HG03135 (cell line): ENCODE results near the gene ASIC2.

Source experiments
- ATAC-seq: cut with Tn5 transposase; IDR thresholded peaks from one replicate; pipeline ENCODE4 v1.9.1; 2021; ENCODE audit warnings: mild to moderate bottlenecking, moderate library complexity; ENCODE audit not compliant: unreplicated experiment

Gene ASIC2

DNA sequence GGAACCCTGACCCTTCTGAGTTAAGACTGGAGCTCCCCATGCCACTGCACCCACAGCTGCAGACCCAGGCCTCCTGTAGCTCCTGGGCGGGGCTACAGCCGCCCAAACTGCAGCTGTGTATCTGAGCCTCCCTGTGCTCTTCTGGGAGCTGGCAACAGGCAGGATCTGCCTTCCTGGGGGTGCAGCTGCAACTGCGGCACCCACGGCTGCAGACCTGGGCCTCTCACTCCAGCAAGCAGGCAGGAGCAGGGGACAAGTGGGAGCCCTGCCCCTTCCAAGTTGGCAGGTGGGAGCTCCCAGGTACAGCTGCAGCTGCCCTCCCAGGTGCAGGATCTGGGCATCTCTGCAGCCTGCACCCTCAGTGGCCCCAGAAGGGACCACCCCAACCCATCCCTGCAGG lies 259.9 kb downstream of the ASIC2 start:
- ATAC-seq, result no peak

DNA sequence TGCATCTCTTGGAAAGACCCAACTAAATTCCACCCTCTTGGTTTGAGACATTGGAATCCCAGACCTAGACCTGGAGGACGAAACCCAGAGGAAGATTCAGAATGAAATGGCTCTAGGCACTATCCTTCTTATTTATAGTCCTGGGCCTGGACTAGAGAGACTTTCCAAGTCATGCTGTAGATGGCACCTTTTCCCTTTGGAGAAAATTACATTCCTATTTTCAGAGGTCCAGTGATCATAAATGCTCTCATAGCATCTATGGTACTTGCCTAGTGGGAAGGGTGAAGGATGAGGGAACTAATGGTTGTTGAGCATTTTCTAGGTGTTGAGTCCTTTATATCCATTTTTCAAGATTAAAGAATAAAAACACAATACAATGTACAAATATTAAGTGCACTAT lies 264.3 kb downstream of the ASIC2 start:
- ATAC-seq, result no peak

DNA sequence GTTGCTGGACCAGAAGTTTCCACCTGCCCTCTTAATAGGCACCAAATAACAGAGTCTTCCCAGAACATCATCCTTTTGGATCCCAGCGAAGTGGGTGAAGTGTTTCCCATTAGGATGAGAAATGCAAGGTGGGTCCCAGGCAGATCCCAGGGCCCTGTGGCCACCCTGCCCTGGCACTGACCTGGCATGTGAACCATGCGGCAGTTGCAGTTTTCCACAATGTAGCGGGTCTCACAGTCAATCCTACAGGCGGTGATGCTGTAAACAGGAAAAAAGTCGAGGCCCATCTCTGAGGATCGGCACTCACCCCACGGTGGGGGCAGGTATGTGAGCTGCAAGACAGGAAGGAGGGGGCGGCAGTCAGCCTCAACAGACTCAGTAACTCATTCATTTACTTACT lies 265.0 kb downstream of the ASIC2 start:
- ATAC-seq, result no peak

DNA sequence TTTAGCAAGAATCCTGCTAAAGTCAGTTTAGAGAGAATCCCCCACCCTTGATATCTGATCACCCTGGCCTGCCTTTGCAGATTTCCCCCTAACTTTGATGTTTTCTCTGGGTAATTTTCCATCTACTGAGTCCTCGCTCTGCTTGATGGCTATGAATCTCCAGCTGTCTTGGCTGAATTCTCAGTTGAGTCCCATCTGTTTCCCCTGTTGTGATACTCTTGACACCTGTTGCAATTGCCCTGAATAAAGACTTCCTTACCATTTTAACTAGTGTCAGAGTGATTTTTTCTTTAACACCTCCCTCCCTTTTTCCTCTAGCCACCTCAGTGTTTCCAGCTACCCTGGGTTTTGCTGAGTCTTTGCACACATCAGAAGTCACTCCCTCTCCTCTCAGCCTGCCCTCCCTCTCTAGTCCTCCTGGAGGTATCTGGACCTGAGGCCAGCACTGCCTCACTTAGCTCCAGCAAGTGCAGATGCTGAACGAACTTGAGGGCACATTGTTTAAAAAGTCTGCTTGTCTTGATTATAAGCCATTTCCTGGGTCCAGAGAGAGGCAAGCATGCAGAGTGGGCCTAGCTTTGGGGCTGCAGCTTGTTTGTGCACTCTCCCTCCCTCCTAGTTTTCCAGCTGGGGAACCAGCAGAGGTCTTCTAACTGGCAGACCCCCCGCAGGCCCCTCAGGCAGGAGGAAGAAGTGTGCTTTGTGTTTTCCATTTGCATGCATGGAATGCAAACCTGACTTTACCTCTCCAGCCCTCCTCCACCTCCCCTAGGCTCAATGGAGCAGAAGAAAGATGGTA lies 268.2 kb downstream of the ASIC2 start:
- no peak for ATAC-seq

DNA sequence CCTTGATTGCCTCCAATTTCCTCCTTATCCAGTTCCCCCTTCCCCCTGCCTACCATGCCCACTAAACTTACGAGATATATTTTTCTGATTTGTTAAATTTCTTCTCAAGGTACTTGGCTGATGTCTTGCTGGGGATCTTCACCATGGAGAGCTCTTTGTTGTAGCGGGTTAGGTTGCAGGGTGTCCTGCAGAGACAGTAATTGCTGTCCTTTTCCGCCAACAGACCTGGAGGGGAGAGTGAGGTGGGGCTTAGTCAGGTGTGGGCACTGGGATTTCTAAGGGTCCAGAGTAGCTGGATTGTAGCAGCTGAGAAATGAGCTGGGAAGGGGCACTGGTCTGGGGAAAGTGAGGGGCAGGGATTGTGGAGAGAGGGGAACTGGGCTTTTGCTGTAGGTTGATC lies 269.3 kb downstream of the ASIC2 start:
- no peak for ATAC-seq

DNA sequence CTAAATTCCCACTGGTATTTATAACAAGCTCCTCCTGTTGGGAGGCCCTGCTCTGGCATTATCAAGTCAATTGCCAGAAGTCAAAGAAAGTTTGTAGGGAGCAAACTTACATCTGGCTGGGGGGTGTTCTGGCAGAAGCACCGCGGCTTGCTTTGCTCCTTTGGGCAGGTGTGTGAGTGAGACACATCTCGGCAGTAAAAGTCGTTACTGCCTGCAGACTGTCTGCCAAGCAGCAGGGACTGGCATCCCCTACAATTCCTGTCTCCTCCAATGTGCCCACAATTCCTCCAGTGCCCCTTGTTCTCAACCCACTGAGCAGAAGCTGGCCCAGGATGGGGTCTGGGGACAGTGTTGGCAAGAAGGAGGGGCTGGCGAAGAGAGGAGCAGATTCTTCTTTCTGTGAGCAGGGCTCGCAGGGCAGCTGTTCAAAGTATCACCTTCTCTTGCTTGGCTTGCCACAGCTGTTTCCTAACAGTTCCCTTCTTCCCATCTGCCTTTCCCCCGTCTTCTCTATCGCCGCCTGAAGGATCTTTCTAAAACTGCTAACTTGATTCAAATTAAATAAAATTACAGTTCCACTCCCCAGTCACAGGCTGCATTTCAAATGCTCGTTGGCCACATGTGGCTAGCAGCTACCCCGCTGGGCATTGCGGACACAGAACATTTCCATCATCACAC lies 271.2 kb downstream of the ASIC2 start:
- no peak for ATAC-seq

DNA sequence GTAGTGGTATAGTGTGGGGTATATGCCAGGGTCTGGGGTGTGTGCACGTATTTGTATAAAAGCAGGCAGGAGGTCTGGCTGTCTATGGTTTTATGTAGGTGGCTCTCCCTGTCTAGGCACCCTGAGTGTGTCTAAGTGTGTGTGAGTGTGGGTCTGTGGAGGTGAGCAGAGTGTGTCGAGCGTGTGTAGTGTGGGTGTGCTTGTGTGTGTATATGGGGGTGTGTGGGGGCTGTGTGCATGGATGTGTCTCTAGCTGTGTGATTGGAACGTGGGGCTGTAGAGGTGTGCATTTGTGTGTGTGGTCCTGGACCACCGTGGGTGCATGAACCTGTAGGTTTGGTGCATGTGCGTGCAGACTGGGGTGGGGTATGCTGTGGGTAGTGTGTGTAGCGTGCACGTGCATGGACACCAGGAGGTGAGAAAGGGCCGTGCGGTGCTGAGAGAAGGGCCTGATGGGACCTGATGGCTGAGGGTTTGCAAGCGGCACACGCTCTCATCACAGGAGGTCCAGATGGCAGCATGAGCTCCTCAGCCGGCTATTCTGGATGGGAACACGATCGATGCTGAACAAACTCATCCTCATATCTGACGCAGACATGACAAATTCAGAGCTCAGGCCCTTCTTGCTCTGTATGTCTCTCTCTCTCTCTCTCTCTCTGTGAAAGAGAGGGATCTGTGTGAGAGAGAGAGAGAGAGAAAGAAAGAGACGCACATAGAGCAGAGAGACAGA lies 273.8 kb downstream of the ASIC2 start:
- ATAC-seq, result no peak

DNA sequence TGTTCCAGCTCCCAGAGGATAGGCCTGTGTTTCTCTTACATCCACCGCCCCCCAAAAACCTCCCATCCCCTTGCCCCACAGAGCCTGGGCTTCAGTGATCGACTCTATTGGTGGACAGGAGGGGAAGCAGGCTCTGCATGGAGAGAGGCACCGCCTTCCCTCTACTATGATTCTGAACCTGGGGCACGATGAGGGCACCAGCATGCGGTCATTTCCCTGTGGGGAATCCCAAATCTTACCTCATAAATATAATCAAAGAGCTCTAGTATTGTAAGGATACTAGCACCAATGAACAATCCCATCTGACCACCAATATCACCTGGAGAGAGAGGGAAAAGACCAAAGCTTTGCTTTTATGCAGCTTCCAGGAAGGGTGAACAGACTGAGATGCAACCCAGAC lies 275.7 kb downstream of the ASIC2 start:
- no peak for ATAC-seq

DNA sequence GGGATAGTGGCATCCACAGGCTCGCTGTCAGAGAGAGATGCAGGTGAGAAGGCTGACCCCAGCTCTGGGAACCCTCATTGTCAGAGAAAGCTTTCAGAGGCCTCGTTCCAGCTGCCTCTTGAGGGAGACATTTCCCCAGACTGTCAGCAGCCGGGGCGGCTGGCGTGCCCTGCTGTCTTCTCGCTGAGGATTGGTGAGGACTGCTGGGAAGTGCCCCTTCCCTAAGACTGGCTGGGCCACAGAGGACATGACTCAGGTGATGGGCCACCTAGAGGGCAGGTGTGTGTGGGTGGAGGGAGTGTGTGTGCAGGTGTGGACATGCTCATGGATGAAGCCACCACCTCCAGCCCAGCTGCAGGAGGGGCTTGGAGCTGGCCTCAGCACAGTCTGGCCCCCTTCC lies 276.2 kb downstream of the ASIC2 start:
- no peak for ATAC-seq

DNA sequence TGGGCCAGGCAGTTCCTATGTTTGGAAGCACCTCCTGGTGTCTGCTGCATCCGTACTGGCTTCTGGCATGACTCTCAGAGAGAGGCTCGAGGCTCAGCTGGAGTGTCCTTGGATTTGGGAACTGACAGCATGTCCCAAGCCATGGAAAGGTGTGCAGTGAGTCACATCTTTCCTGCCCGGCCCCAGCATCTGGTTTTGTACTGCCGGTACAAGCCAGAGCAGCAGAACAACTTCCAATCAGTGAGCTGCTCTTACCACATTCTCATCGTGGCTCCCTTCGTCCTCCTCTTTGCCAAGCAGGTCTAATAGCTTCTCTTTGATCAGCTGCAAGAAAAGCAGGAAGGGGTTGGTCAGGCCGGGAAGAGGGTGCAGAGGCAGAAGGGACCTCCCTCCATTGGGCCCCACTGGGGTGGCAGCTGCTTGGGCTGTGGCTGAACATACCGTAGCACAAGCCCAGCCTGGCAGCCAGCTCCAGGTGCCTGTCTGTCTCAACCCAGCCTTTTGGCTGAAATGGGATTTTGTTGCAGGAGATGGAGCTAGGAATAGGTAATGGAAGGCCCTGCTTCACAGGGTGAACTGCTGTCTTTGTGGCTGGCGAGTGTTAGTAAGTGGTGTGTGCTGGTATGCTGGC lies 277.3 kb downstream of the ASIC2 start:
- no peak for ATAC-seq

DNA sequence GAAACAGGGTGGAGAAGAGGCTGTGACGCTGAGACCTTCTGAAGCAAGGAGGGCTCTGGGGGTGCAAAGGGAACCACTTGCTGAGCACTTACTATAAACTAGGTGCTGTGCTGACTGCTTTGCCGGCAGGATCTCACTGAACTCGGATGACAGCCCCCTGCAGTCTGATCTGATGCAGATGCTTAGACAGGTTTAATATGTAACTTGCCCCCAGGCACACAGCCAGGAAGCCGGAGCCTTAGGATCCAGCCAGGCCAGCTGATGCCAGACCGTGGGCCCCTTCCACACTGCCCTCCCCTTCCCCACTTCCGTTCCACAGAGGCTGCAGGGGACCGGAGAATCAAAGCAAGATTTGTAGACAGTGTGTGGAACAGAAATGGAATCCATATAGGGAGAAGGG lies 278.3 kb downstream of the ASIC2 start:
- ATAC-seq, result no peak

DNA sequence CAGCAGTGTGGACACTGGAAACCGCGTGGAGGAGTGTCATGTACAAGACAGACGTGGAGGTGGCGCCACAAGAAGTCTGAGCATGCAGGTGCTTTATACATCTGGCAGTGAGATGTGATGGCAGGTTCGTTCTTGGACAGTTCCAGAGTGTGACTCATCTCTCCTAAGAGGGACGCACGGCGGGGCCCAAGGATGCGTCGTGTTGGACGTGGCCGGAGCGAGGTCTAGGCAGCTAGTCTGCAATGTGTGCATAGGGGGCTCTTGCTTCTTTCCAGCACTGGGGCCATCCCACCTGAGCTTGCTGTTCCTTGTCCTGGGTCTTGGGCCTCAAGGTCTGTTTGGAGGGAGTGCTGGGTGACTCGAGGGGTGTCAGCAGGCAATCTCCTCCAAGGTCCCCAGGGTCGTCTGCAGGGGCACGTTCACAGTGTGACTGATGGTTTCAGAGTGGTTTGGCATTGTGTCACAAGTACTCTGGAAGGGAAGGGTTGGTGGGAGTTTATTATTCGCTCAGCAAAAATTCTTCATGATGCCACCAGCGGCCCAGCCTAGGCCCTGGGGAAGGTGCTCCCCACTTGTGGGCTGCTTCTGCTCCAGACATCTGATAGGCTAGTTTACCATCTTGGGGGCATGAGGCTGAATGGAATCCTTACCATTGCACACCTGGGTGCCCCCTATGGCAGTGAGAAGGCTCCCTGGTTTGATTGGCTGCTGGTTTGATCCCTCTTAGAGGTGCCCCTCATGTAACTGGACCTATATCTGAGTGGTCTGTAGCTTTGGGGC lies 279.3 kb downstream of the ASIC2 start:
- no peak for ATAC-seq

DNA sequence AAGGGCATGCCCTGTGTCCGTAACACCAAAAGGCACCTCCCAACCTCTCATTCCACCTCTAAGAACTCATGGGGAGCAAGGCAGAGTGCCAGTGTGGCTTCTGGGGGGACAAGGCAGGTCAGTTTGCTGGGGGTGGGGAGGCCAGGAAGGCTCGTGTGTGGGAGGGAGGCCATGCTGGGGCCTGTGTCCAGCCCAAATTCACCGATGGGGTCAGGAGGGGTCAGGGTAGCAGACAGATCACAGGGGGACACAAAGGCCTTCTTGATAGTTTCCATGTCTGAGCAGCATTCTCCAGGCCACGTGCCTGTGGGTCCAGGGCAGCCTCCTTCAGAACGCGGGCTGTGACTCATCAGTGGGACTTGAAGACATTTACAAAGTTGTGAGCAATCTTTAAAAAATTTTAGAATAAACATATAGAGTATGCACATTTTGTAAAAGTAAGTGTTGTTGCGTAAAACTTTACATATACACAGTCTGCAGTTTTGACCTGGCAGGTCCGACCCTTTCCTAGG lies 280.5 kb downstream of the ASIC2 start:
- no peak for ATAC-seq

DNA sequence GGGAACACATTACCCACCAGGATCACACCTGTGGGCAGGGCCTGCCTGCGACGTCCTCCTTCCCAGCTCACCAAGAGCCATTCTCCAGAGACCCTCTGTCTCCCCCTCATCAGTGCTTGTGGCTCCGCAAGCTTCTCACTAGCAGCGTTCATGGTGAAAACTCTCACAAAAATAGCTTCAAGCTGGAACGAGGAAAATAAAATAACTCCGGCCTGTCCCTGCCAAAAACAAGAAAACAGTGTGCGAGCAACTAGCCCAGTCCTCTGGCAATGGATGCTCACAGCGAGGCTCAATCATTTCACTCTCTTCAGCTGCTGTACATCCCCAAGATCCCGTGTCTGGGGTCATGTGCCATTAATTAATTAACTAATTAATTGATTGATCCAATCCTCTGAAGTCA lies 283.5 kb downstream of the ASIC2 start:
- ATAC-seq, result no peak

DNA sequence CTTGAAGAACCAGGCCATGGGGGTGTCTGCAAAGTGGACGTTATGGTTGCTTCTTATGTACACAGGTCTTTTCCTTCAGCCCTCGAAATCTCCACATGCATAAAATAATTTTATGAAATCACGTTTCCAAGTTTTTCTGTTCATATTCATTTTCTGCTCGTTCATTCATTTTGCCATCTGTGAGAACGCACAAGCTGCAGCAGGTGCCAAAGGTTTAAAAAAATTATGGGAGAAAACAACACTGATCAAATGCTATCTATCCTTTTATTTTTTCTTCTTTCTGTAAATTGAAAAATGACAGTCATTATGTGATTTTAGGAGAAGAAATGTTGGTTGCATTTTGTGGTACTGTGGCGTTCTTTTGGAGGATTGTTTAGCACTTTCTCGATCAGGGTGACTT lies 285.9 kb downstream of the ASIC2 start:
- no peak for ATAC-seq

DNA sequence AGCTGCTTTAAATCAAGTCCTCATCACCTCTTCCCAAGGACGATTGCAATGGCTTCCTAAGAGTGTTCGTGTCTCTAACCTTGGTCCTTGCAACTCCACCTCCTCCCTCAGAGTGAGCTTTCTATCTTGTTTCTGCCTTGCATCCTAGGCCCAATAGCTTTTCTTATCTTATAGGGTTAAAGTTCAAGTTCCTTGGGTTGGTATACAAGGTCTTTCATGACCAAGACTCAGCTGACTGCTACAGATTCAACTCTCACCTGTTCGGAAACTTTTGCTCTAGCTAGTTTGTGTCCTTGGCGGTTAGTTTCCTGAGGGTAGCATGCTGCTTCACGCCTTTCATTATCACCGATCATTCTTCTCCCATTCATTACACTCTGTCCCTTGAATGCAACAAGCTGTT lies 290.8 kb downstream of the ASIC2 start:
- ATAC-seq, result no peak

DNA sequence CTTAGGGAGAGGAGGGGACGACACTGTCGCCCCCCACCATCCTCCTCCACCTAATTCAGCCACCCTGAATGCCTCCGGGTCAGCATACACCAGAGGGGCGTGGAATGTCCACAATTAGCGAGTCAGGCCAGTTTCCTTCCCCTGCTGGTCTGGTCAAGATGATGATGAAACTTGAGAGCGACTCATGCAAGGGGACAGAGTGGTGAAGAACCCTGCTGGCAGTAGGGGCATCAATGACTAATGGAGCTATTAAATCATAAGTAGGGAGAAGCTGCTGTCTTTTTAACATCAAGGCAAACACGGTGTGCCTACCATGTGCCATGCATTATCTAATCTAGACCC lies 294.2 kb downstream of the ASIC2 start:
- no peak for ATAC-seq

DNA sequence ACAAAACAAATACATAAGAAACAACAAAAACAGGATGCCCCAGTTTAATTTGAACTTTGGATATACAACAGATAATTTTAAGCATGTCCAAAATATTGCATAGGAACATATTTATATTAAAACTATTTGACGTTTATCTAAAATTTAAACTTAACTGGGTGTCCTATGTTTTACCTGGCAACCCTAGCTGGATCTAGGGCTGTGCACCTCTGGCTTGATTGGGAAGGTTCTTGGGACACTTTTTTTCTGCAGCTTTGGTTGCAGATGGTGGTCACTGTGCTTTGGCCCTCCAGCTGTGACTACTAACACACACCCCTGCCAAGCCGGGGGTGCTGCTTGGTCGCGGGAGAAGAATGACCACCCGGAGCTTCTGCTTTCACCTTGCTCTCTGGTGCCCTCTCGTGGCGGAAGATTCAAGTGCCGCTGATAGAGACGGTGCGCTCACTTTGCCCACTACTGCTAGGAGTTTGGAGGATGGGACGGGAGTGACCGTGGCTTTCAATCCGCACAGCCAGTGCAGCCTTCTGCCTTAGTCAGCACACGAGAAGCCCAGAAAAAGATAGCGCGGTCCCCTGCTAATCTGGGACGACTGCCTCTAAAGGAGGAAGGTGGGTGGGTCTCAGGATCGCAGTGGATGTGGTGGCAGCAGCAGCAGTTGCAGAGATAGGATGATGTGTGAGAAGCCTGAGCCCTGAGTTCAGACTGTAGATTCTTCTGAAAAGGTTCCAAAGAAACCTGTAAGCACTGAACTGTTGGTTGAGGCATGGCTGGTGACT lies 294.8 kb downstream of the ASIC2 start:
- ATAC-seq, result no peak

DNA sequence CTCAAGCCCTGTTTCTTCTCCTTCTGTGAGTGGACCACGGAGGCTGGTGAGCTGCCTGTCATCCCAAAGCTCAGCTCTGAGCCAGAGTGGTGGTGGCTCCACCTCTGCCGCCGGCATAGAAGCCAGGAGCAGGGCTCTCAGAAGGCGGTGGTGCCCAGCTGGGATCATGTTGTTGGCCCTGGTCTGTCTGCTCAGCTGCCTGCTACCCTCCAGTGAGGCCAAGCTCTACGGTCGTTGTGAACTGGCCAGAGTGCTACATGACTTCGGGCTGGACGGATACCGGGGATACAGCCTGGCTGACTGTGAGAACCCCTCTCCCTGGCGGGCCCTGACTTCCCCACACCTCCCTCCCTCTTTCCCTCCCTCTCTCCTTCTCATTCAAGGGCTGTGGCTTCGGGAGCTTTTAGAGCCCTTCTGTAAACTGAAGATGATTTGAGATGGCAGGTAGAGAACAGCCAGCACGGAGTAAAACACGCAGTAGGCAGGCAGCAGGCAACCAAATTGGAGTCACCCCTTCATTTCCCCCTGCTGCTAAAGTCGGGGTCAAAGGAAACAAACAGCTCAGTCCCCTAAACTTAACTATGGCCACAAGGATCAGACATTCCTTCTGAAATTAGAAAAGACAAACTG lies 297.6 kb downstream of the ASIC2 start:
- no peak for ATAC-seq
